KOPT-K1 (cell line): ENCODE measurements around the gene HS6ST3.

Source experiments
- H3K27ac ChIP-seq: fragments of 200-600 bp; sonication (generic); 2 replicates; pipeline ENCODE4 v1.5.1; 2016; ENCODE audit warnings: antibody characterized with exemption, mild to moderate bottlenecking, low read depth, low read length; ENCODE audit not compliant: poor library complexity, severe bottlenecking
- H3K36me3 ChIP-seq: fragments of 200-600 bp; sonication (generic); 2 replicates; pipeline ENCODE4 v1.5.1; 2017; ENCODE audit warnings: antibody characterized with exemption, mild to moderate bottlenecking, low read length, moderate library complexity; ENCODE audit not compliant: insufficient read depth
- H3K9me3 ChIP-seq: fragments of 200-600 bp; sonication (generic); 2 replicates; pipeline ENCODE4 v1.5.1; 2017; ENCODE audit warnings: antibody characterized with exemption, low read length, mild to moderate bottlenecking; ENCODE audit not compliant: insufficient read depth, poor library complexity, severe bottlenecking

The HS6ST3 gene

GRCh38 chr13:96835546-96835945 lies 745.6 kb downstream of the HS6ST3 start:
- Histone ChIP-seq H3K36me3 (no peaks in the 10 kb centered on the region), H3K9me3 (no peaks in the 10 kb centered on the region), H3K27ac (no peak overlapping the region)

GRCh38 chr13:96836733-96837132 lies 746.8 kb downstream of the HS6ST3 start:
- Histone ChIP-seq H3K36me3 (no peaks in the 10 kb centered on the region), H3K9me3 (no peaks in the 10 kb centered on the region), H3K27ac (no peak overlapping the region)

DNA sequence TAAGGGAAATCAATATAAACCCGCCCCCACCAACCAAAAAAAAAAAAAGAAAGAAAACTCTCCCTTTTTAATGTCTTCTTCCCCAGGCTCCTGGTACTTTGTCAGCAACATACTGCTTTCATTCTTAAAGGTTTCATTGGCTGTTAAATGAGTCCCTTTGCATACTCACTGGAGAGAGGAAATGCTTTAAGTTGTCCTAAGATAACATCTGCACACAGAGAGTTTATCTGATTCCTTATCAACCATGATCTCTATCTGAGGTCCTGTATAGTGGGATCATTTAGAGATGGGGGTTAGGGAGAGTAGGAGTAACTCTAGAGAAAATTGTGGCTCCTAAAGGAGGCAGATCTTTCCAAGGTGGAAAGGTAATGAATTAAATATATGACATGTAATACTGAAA lies 747.9 kb downstream of the HS6ST3 start:
- Histone ChIP-seq H3K36me3 (no peaks in the 10 kb centered on the region), H3K9me3 (no peaks in the 10 kb centered on the region), H3K27ac (no peak overlapping the region)

DNA sequence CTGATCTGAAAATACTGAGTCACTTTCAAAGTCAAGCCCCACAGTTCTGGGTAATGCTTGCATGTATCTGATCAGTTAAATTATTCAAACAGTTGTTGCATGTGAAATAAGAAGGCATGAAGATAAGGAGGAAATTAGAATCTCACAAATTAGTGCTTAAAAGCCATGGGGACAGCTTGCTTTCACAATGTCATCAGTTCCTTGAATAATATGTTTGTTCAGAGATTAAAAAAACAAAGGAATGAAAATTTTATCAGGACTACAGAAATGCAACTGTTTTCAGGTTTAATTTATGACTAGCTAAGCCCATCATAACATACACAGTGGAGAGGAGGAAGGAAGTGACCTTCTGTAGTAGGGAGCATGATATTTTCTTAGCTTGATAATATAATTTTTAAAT lies 754.3 kb downstream of the HS6ST3 start:
- Histone ChIP-seq H3K36me3 (no peaks in the 10 kb centered on the region), H3K27ac (no peak overlapping the region), H3K9me3 (no peaks in the 10 kb centered on the region)

GRCh38 chr13:96844616-96845015 lies 754.7 kb downstream of the HS6ST3 start:
- H3K27ac ChIP-seq = no peak overlapping the region
- no peaks in the 10 kb centered on the region for H3K9me3 ChIP-seq
- no peaks in the 10 kb centered on the region for H3K36me3 ChIP-seq

- Histone ChIP-seq H3K36me3 (no peaks in the 10 kb centered on the region), H3K27ac (no peak overlapping the region), H3K9me3 (no peaks in the 10 kb centered on the region)
These were observed 758.4 kb downstream of the HS6ST3 start for GRCh38 chr13:96848286-96848685.

GRCh38 chr13:96849091-96849490 lies 759.2 kb downstream of the HS6ST3 start:
- Histone ChIP-seq H3K36me3 (no peaks in the 10 kb centered on the region), H3K9me3 (no peaks in the 10 kb centered on the region), H3K27ac (no peak overlapping the region)

GRCh38 chr13:96850538-96851145 lies 760.7 kb downstream of the HS6ST3 start:
- Histone ChIP-seq H3K27ac (no peak overlapping the region), H3K36me3 (no peaks in the 10 kb centered on the region)

DNA sequence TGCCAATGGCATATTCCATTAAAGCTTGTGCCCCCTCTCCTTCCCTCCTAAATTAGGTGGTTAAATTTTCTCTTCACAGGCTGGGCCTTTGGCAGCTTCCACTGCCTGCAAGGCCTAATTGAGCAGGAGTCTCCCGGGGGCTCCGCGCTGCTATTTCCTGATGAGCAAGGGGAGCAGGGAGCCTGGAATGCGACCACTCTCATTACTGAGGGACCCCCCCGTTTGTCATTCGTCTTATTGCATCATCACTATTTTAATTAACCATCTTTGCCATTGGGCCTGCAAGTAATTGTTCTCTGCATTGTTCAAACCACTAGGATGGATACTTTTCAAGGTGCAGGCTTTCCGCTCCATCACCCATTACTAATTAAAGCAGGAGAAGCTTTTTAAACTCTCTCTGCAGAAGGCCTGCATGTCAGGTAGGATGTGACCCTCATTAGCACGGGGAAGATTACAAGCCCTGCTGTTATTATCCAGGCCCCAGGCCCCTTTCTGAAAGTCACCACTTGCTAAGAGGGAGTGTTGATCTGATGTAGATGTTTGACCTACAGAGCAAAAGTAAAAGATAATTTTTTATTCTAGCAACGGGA lies 762.0 kb downstream of the HS6ST3 start:
- H3K9me3 ChIP-seq = no peaks in the 10 kb centered on the region
- H3K36me3 ChIP-seq = no peaks in the 10 kb centered on the region
- no peak overlapping the region for H3K27ac ChIP-seq

More at GRCh38 chr13:96850538-96851145, 760.7 kb downstream of the HS6ST3 start:
- H3K9me3 ChIP-seq = no peaks in the 10 kb centered on the region

DNA sequence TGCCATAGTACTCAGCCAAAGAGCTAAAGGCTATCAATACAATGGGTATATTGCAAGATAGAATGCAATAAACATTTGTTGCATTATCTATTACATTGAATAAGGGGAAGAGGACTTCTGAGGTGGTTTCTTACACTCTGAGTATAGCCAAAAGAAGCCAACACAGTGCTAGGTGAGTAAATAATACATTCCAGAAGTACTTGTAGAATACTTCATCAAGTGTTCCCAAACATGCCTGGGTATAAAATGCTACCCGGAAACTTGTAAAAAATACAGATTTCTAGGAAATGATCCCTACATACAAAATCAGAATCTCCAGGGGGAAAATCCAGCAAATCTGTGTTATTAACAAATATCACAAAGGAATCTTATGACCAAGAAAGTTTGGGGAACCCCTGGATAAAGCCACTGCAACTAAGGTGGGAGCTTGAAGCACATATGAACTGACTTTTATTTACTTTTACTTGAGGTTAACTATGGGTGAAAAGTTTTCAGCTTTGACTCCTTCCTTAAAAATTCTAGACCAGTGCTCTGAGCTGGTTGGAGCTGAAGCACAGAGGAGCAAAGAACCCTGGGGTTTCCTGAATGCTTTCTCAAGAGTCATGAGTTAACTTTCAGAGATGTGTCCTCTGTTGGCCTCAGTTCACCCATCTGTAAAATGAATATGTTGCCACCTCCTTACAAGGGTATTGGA lies 768.4 kb downstream of the HS6ST3 start:
- Histone ChIP-seq H3K27ac (no peak overlapping the region), H3K36me3 (no peaks in the 10 kb centered on the region), H3K9me3 (no peaks in the 10 kb centered on the region)

DNA sequence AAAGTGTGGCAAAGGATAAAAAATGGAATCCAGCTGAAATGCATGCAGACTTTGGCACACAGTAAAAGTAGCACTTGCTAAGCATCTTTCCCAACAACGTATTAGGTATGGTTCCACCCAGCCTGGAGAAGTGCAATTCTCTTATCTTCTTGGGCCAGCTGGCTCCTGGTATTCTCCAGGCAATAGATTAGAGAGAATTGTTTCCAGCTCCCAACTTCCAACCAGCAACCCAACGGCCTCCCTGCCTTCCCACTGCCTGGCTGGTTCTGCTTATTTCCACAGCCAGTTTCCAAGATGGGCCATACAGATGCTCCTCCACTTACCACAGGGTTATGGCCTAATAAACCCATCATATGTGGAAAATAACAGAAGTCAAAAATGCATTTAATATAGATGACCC lies 771.0 kb downstream of the HS6ST3 start:
- Histone ChIP-seq H3K27ac (no peak overlapping the region), H3K9me3 (peaks cover 4% of the 10 kb centered on the region), H3K36me3 (no peaks in the 10 kb centered on the region)

DNA sequence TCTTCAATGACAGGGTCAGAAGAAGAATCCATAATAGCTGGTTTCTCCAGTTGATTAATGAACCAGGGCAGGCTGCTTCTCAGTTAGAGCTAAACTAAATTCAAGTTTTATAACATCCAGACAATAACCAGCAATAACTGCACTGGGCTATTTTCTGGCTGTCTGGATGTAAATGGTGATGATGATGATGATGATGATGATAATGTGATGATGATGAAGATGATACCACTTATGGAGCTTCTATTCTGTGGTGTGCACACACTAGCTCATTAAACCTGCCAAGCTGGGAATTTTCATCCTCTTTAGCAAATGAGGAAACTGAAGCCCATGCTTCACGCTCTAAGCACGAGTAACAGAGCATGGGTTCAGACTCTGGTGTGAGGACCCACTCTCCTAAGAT lies 772.2 kb downstream of the HS6ST3 start:
- Histone ChIP-seq H3K36me3 (no peaks in the 10 kb centered on the region), H3K27ac (no peak overlapping the region), H3K9me3 (peaks cover 4% of the 10 kb centered on the region)

GRCh38 chr13:96862999-96863398 lies 773.1 kb downstream of the HS6ST3 start:
- Histone ChIP-seq H3K36me3 (no peaks in the 10 kb centered on the region), H3K9me3 (peaks cover 4% of the 10 kb centered on the region), H3K27ac (no peak overlapping the region)

GRCh38 chr13:96871469-96871868 lies 781.6 kb downstream of the HS6ST3 start:
- H3K36me3 ChIP-seq = no peaks in the 10 kb centered on the region

GRCh38 chr13:96880419-96880818 lies 790.5 kb downstream of the HS6ST3 start:
- H3K27ac ChIP-seq = no peak overlapping the region
- H3K9me3 ChIP-seq = no peaks in the 10 kb centered on the region
- H3K36me3 ChIP-seq = no peaks in the 10 kb centered on the region

More at GRCh38 chr13:96871469-96871868, 781.6 kb downstream of the HS6ST3 start:
- Histone ChIP-seq H3K9me3 (no peaks in the 10 kb centered on the region), H3K27ac (no peak overlapping the region)
